GM18511 (cell line): ENCODE measurements around the gene C1orf210.

ENCODE experiments used
- ATAC-seq: cut with Tn5 transposase; IDR thresholded peaks from one replicate; pipeline ENCODE4 v1.9.1; 2021; ENCODE audit warnings: mild to moderate bottlenecking, moderate library complexity; ENCODE audit not compliant: unreplicated experiment

The C1orf210 gene

DNA sequence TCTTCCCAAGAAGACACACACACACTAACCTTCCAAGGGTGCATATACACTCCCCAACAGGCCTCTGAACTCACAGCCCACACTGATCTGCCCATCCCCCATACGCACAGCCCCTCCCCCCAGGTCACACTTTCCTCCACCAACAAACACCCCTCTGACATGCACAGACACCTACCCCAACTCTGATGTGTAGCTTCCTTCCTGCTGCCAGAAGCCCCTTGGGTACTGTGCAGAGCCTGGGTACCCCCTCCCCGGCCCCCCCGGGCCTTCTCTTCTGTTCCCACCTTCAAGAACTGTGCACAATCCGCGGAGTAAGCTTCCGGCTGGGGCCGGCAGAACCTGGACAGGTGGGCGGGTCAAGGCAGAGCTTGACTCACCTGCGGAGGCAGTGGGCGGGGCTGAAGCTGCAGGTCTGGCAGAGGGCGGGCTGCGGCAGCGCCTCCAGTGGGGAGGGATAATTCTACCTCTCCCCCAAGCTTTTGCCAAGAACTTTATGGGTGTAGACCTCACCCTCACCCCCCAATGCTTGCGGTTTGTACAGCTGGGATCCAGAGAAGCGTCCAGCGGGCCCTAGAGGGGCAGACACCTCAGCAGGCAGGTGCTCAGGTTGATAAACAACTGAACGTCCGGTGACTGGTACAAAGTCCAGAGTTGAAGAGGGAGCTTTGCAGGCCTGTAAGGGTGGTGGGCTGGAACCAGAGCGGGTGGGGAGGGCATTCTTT, at the start of gene C1orf210:
C1orf210 (minus strand) TSS at position 313 of the 722 bp plus-strand sequence. CDS start 2,311 bp downstream, outside the sequence.
- no peak for ATAC-seq

GRCh38 chr1:43334453-43335205, 49.2 kb upstream of the C1orf210 start:
- no peak for ATAC-seq

GRCh38 chr1:43331688-43332087, 46.3 kb upstream of the C1orf210 start:
- ATAC-seq: no peak

DNA sequence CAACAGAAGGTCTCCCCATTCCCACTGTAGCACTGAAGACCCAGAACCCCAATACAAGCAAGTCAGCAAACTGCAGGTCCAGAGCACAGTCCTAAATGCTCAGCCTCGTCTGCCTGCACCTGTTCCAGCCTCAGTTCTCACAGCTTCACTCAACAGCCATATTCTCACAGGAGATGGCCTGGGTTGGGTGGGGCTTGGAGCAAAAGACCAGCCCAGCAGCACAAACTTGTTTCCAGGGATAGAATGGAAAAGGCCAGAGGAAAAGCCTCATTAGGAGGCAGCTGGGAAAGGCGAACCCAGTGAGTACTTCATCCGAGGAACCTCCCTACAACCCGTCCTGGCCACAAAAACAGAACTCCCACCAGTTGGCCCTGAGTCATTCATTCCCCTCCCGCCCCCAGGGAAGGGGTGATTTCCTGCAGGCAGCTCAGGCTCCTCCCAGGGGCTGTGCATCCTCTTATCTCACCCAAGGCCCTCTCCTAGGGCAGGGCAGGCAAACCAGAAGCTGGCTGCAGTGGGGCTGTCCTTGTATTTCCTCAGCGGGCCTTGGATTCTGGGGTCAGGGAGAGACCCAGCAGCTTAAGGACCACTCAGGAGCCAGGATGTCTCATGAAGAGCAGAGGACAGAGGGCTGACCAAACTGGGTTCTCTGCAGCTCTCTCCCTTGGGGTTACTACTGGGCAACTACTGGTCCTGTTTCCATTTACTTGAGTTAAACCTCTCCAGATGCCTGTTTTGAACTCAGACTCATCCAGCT, 44.8 kb upstream of the C1orf210 start:
- no peak for ATAC-seq

- ATAC-seq: no peak
Observed at GRCh38 chr1:43327549-43328292, 42.3 kb upstream of the C1orf210 start.

- no peak for ATAC-seq
Observed at GRCh38 chr1:43325381-43325780, 40.0 kb upstream of the C1orf210 start.

DNA sequence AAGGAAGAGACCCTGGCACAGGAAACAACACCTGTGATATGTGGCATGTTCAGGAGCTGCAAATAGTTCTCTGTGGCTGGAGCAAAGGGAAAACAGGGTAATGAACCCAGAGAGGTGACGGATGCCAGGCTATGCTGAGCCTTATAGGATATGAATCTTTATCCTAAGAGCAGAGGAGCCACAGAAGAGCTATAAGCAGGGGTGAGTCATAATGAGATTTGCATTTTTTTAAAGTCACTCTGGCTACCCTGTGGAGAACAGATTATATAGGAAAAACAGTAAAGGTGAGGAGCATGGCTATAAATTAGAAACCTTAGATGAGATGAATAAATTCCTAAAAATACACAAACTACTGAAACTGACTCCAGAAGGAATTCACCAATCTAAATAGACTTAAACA, 39.4 kb upstream of the C1orf210 start:
- ATAC-seq: no peak

DNA sequence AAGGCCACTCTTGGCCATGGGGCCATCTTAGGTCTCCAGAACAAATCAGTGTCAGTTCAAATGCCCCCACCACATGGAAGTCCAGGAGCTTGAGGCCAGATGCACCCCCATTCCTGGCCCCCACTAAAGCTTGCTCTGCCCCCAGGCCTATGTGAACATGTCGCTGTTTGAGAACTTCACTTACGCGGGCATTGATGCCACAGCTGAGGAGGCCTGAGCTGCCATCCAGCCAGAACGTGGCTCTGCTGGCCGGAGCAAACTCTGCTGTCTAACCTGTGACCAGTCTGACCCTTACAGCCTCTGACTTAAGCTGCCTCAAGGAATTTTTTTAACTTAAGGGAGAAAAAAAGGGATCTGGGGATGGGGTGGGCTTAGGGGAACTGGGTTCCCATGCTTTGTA, 37.1 kb upstream of the C1orf210 start:
- ATAC-seq: no peak

GRCh38 chr1:43321331-43321891, 36.0 kb upstream of the C1orf210 start:
- no peak for ATAC-seq

DNA sequence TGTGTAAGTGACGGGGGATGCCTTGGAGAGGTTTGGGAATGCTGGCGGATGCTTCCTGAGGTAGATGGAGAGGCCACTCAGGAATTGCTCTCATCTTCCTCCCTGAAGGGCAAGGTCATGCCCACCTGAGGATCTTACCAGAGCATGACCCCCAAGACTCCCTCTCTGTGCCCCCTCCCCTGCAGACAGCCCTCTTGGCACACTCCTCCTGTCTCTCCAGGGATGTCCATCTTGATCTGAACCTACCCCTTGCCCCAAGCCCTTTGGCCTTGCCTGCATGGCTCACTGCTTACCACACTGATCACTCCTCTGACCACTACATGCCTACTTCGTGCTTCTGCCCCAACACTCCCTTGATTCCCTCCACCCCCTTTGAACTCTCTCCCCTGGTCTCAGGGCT, 34.4 kb upstream of the C1orf210 start:
- ATAC-seq: no peak

- no peak for ATAC-seq
Observed at GRCh38 chr1:43319288-43319687, 33.9 kb upstream of the C1orf210 start.

DNA sequence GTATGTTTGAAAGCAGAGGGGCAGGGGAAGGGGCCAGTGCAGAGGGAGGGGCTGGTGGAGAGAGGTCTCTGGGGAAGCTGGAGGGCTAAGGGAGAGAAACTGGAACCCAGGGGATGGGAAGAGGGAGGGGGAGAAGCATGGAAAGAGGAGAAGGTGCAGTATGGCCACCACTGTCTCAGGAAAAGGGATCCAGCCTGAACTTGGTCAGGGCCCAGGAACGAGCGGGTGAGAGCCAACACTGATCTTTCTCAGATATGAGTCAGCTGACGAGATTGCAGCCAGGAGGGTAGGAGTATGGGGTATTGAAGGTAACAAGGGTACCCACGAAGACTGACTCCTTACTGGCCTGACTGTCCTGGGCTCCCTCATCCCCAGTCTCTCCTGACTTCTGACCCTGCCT, 33.5 kb upstream of the C1orf210 start:
- ATAC-seq: no peak

- no peak for ATAC-seq
Observed at GRCh38 chr1:43317817-43318471, 32.6 kb upstream of the C1orf210 start.

GRCh38 chr1:43316738-43317520, 31.5 kb upstream of the C1orf210 start:
- ATAC-seq: no peak

- ATAC-seq: no peak
Observed at GRCh38 chr1:43315963-43316737, 30.8 kb upstream of the C1orf210 start.

- ATAC-seq: no peak
Observed at GRCh38 chr1:43315481-43315880, 30.1 kb upstream of the C1orf210 start.

DNA sequence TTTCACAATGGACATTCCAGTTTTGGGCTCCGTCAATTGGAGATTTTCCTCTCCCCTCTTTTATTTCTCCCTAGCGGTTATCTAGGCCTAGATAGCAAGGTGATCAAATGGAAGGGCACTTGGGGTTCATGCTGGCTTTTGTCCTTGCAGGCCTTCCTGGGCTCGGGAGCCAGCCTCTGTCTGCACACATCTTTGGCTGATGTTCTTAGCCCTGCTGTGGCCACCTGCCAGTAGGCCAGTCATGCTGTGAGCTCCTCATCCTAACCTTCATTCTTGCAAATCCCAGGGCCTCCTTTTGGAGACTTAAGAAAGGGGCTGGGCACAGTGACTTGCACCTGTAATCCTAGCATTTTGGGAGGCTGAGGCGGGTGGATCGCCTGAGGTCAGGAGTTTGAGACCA, 28.9 kb upstream of the C1orf210 start:
- no peak for ATAC-seq

- no peak for ATAC-seq
Observed at GRCh38 chr1:43313771-43314170, 28.4 kb upstream of the C1orf210 start.
